ENCODE data around the gene CXCL14. TPM values are rescaled to one million over a fixed set of nuclear protein-coding genes. Genes with fewer than 3 reads are reported as not detected.
A peak's percentile ranks its signal among the peaks of the same experiment; 100 is the strongest.

The CXCL14 gene
- polyA plus RNA-seq, 1 of the 3 experiments (the other 2 are of a cell fraction) = 0.05 TPM

- H2AFZ ChIP-seq (ENCODE audit: low read depth) = no peak overlapping the region
- no peak overlapping the region; a peak in 1 of 4 replicates for H3K4me3 ChIP-seq (ENCODE audit: low read depth in 2 of 2, low read length in 1 of 2)
- no peaks in the 10 kb centered on the region for H3K36me3 ChIP-seq (replicated peaks in 1 of 2; ENCODE audit: control insufficient read depth in 1 of 2, insufficient read depth in 2 of 2, low read length in 1 of 2)
- H4K20me1 ChIP-seq (ENCODE audit: insufficient read depth) = no peaks in the 10 kb centered on the region
- no peaks in the 10 kb centered on the region for H3K9me2 ChIP-seq
- H3K4me1 ChIP-seq (ENCODE audit: control insufficient read depth in 1 of 2, insufficient read depth in 2 of 2, low read depth in 1 of 2, low read length in 1 of 2) = no peaks in the 10 kb centered on the region
- no peak overlapping the region for H3K9ac ChIP-seq
- H3K9me3 ChIP-seq = no peaks in the 10 kb centered on the region
- 24% methylated on average over 15 of the region's 15 CpGs for WGBS (ENCODE audit: low lambda C conversion rate)
- H3K4me2 ChIP-seq = no peak overlapping the region
- ChIA-PET POLR2A (interaction anchor here (1.2 kb wide), 1 partner anchor 86 kb away, joined by 3 read pairs; no protein-coding TSS in a partner anchor), CTCF (interaction anchor here (0.6 to 13.1 kb wide), 51 partner anchors 11 to 772 kb away, joined by 3 to 791 read pairs (median 4); partner anchors contain the start of genes DCANP1, MACROH2A1 and SLC25A48)
- peak; percentile 79 for DNase-seq
- H3K27ac ChIP-seq (ENCODE audit: low read depth in 2 of 2, low read length in 1 of 2) = no peak overlapping the region
- peaks cover 63% of the 10 kb centered on the region for H3K27me3 ChIP-seq (ENCODE audit: insufficient read depth)
- no peaks in the 10 kb centered on the region for H3F3A ChIP-seq (replicated peaks; ENCODE audit: insufficient read depth)
- TF ChIP-seq NRF1 (IDR thresholded peaks at IDR 0.05; ENCODE audit: low read depth, low read length) (no peak), CTCF (IDR thresholded peaks at IDR 0.05) (peak; percentile 90), NFIC (IDR thresholded peaks at IDR 0.05; ENCODE audit: borderline replicate concordance) (no peak), FOXM1 (IDR thresholded peaks at IDR 0.05; ENCODE audit: low read depth) (no peak), PBX3 (IDR thresholded peaks at IDR 0.05) (no peak), RAD21 (IDR thresholded peaks at IDR 0.05; ENCODE audit: low read length) (peak; percentile 86), SMC3 (IDR thresholded peaks at IDR 0.05; ENCODE audit: low read depth, low read length) (peak; percentile 89)
- no peaks in the 10 kb centered on the region for H3K79me2 ChIP-seq (ENCODE audit: insufficient read depth)
Observed at GRCh38 chr5:135551593-135552447, 27.0 kb downstream of the CXCL14 start.

- H4K20me1 ChIP-seq (ENCODE audit: insufficient read depth) = no peaks in the 10 kb centered on the region
- no peaks in the 10 kb centered on the region for H3F3A ChIP-seq (replicated peaks; ENCODE audit: insufficient read depth)
- no peaks in the 10 kb centered on the region for H3K79me2 ChIP-seq (ENCODE audit: insufficient read depth)
- peaks cover 65% of the 10 kb centered on the region for H3K27me3 ChIP-seq (ENCODE audit: insufficient read depth)
- H2AFZ ChIP-seq (ENCODE audit: low read depth) = no peak overlapping the region
- no peak overlapping the region for H3K9ac ChIP-seq
- no peak overlapping the region for H3K27ac ChIP-seq (ENCODE audit: low read depth in 2 of 2, low read length in 1 of 2)
- H3K9me3 ChIP-seq = no peaks in the 10 kb centered on the region
- TF ChIP-seq FOXM1 (IDR thresholded peaks at IDR 0.05; ENCODE audit: low read depth) = no peak
- no peak for TF ChIP-seq ELF1 (IDR thresholded peaks at IDR 0.05)
- TF ChIP-seq EZH2phosphoT487 (IDR thresholded peaks at IDR 0.05; ENCODE audit: borderline replicate concordance, low read depth) = no peak
- H3K4me2 ChIP-seq = no peak overlapping the region
- CTCF ChIA-PET = interaction anchor here (0.7 to 13.1 kb wide), 7 partner anchors 16 to 288 kb away, joined by 3 to 791 read pairs (median 7); no protein-coding TSS in a partner anchor
- H3K36me3 ChIP-seq (replicated peaks in 1 of 2; ENCODE audit: control insufficient read depth in 1 of 2, insufficient read depth in 2 of 2, low read length in 1 of 2) = no peaks in the 10 kb centered on the region
- H3K4me1 ChIP-seq (ENCODE audit: control insufficient read depth in 1 of 2, insufficient read depth in 2 of 2, low read depth in 1 of 2, low read length in 1 of 2) = no peaks in the 10 kb centered on the region
- POLR2A ChIA-PET = interaction anchor here (1.4 kb wide), 1 partner anchor 84 kb away, joined by 3 read pairs; no protein-coding TSS in a partner anchor
- H3K9me2 ChIP-seq = no peaks in the 10 kb centered on the region
- WGBS (ENCODE audit: low lambda C conversion rate) = 4% methylated on average over 4 of the region's 4 CpGs
- H3K4me3 ChIP-seq (ENCODE audit: low read depth in 2 of 2, low read length in 1 of 2) = no peak overlapping the region
- DNase-seq = no peak
Observed at GRCh38 chr5:135549413-135549812, 29.4 kb downstream of the CXCL14 start.
